Heart left ventricle (tissue), 13 donors: ENCODE data around the gene KLRC4.
"Not testable (repeated sequence)": the region's sequence is repeated elsewhere in the genome, so short reads cannot be mapped to it uniquely, and the experiment has no call there.

Source experiments
- CTCF ChIP-seq, 12 donors: fragments of 200-600 bp; sonication (generic) in 4 of 12; IDR thresholded peaks; one replicate each; pipeline versions ENCODE4 v1.5.0 to v1.8.0; 2018 to 2022; ENCODE audit warnings: antibody characterized with exemption in 12 of 12, mild to moderate bottlenecking in 5 of 12
- POLR2A ChIP-seq, 2 donors: fragments of 450-650 bp; IDR thresholded peaks; one replicate each; pipeline ENCODE4 v1.6.1; 2017; ENCODE audit warnings: antibody characterized with exemption in 2 of 2, mild to moderate bottlenecking in 2 of 2, moderate library complexity in 2 of 2
- donor health status: ischemic (EF 13 %, LVEDD 7.1; RV severe dilation, severe dysfunction).
- donor health status: DM: no; HTN: yes; CAD: no.
- donor health status: DM: no; HTN: no; CAD: no.
- donor health status: ischemic (EF 25% LVEDD 6.9; RV normal size, moderate dysfunction).
- donor health status: ischemic (EF 25% LVEDD 5.7; RV mildly dilated, moderate dysfunction).
- donor health status: ischemic (EF 35%, LVEDD 5.7; RV mildly dilated, moderate dysfunction).
- donor health status: nonischemic (EF 11% LVEDD 7.7; RV severe dilation, severe dysfunction).
- donor health status: DM: yes; HTN: yes; CAD: no.
- donor health status: PGD.
- donor health status: ischemic (EF 29% LVEDD 5.4; RV normal size, mild dysfunction).
- donor health status: nonischemic (EF 23%, LVEDD 6.1; RV moderate dilation, normal function).

GRCh38 chr12:10394531-10395152 lies 14.9 kb downstream of the KLRC4 start:
- TF ChIP-seq POLR2A, CTCF (IDR thresholded peaks at IDR 0.05): not testable (repeated sequence)
